Measurements from ENCODE around the gene AGBL4.

Gene AGBL4

GRCh38 chr1:48571303-48571987 is 1452.3 kb downstream of the AGBL4 start:
- TF ChIP-seq TEAD4 (IDR thresholded peaks at IDR 0.05) = no peak
- no peak for TF ChIP-seq YY1 (IDR thresholded peaks at IDR 0.05; ENCODE audit: low read depth)
- TF ChIP-seq ZBTB7A (IDR thresholded peaks at IDR 0.05; ENCODE audit: low read depth) = no peak
- TF ChIP-seq NFIC (IDR thresholded peaks at IDR 0.05) = no peak
- no peak for TF ChIP-seq EGR1 (IDR thresholded peaks at IDR 0.05)
- TF ChIP-seq, protein P1, sequence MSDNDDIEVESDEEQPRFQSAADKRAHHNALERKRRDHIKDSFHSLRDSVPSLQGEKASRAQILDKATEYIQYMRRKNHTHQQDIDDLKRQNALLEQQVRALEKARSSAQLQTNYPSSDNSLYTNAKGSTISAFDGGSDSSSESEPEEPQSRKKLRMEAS (IDR thresholded peaks at IDR 0.05) = no peak
- no peak for TF ChIP-seq RAD21 (IDR thresholded peaks at IDR 0.05; ENCODE audit: low read depth)
- TF ChIP-seq TAF1 (IDR thresholded peaks at IDR 0.05; ENCODE audit: low read depth) = no peak

GRCh38 chr1:48570568-48570967 is 1453.2 kb downstream of the AGBL4 start:
- no peak for TF ChIP-seq EP300 (IDR thresholded peaks at IDR 0.05; ENCODE audit: borderline replicate concordance)
- no peak for TF ChIP-seq TEAD4 (IDR thresholded peaks at IDR 0.05)
- TF ChIP-seq, protein P1 (IDR thresholded peaks at IDR 0.05) = no peak
- no peak for TF ChIP-seq TAF1 (IDR thresholded peaks at IDR 0.05; ENCODE audit: low read depth)
- TF ChIP-seq, protein P2, sequence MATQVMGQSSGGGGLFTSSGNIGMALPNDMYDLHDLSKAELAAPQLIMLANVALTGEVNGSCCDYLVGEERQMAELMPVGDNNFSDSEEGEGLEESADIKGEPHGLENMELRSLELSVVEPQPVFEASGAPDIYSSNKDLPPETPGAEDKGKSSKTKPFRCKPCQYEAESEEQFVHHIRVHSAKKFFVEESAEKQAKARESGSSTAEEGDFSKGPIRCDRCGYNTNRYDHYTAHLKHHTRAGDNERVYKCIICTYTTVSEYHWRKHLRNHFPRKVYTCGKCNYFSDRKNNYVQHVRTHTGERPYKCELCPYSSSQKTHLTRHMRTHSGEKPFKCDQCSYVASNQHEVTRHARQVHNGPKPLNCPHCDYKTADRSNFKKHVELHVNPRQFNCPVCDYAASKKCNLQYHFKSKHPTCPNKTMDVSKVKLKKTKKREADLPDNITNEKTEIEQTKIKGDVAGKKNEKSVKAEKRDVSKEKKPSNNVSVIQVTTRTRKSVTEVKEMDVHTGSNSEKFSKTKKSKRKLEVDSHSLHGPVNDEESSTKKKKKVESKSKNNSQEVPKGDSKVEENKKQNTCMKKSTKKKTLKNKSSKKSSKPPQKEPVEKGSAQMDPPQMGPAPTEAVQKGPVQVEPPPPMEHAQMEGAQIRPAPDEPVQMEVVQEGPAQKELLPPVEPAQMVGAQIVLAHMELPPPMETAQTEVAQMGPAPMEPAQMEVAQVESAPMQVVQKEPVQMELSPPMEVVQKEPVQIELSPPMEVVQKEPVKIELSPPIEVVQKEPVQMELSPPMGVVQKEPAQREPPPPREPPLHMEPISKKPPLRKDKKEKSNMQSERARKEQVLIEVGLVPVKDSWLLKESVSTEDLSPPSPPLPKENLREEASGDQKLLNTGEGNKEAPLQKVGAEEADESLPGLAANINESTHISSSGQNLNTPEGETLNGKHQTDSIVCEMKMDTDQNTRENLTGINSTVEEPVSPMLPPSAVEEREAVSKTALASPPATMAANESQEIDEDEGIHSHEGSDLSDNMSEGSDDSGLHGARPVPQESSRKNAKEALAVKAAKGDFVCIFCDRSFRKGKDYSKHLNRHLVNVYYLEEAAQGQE (IDR thresholded peaks at IDR 0.05; ENCODE audit: low read depth) = no peak
- TF ChIP-seq YY1 (IDR thresholded peaks at IDR 0.05; ENCODE audit: low read depth) = no peak
- no peak for TF ChIP-seq EGR1 (IDR thresholded peaks at IDR 0.05)
- no peak for TF ChIP-seq CREB1 (IDR thresholded peaks at IDR 0.05; ENCODE audit: low read depth)
- no peak for TF ChIP-seq USF1 (IDR thresholded peaks at IDR 0.05)
- TF ChIP-seq NFIC (IDR thresholded peaks at IDR 0.05) = no peak
- no peak for TF ChIP-seq RAD21 (IDR thresholded peaks at IDR 0.05; ENCODE audit: low read depth)

- TF ChIP-seq TCF12 (IDR thresholded peaks at IDR 0.05; ENCODE audit: low read depth) (no peak), RAD21 (IDR thresholded peaks at IDR 0.05; ENCODE audit: low read depth) (no peak), TEAD4 (IDR thresholded peaks at IDR 0.05) (no peak), ZBTB7A (IDR thresholded peaks at IDR 0.05; ENCODE audit: low read depth) (no peak), FOXM1 (IDR thresholded peaks at IDR 0.05; ENCODE audit: borderline replicate concordance, low read depth) (no peak), TAF1 (IDR thresholded peaks at IDR 0.05; ENCODE audit: low read depth) (no peak), USF1 (IDR thresholded peaks at IDR 0.05) (no peak), NFIC (IDR thresholded peaks at IDR 0.05) (no peak), CREB1 (IDR thresholded peaks at IDR 0.05; ENCODE audit: low read depth) (no peak), YY1 (IDR thresholded peaks at IDR 0.05; ENCODE audit: low read depth) (no peak), CEBPB (IDR thresholded peaks at IDR 0.05) (no peak)
- TF ChIP-seq, protein P1 (IDR thresholded peaks at IDR 0.05) = no peak
- TF ChIP-seq, protein P2 (IDR thresholded peaks at IDR 0.05; ENCODE audit: low read depth) = no peak
Measured at GRCh38 chr1:48568501-48568900, 1455.3 kb downstream of the AGBL4 start.

GRCh38 chr1:48566492-48566891 is 1457.3 kb downstream of the AGBL4 start:
- TF ChIP-seq TEAD4 (IDR thresholded peaks at IDR 0.05) = no peak
- TF ChIP-seq EP300 (IDR thresholded peaks at IDR 0.05; ENCODE audit: borderline replicate concordance) = no peak
- TF ChIP-seq EGR1 (IDR thresholded peaks at IDR 0.05) = no peak
- TF ChIP-seq NFIC (IDR thresholded peaks at IDR 0.05) = no peak
- TF ChIP-seq YY1 (IDR thresholded peaks at IDR 0.05; ENCODE audit: low read depth) = no peak
- TF ChIP-seq CREB1 (IDR thresholded peaks at IDR 0.05; ENCODE audit: low read depth) = no peak
- TF ChIP-seq, protein P2 (IDR thresholded peaks at IDR 0.05; ENCODE audit: low read depth) = no peak

Measured in Ishikawa (cell line).